WTC11 (cell line): ENCODE data around the gene M6PR. TPM values are rescaled to one million over a fixed set of nuclear protein-coding genes. Genes with fewer than 3 reads are reported as not detected.

Experiments used
- ATAC-seq: fragments of 200-7000 bp; cut with Tn5 transposase; 2 replicates; pipeline ENCODE4 v1.10.0; 2021; ENCODE audit warnings: mild to moderate bottlenecking, moderate library complexity
- CTCF ChIA-PET: fragments of 300-600 bp; sonication (Branson Sonifier 250); formaldehyde crosslinking; loops from one replicate; lab custom pipeline; 2021; ENCODE audit warnings: antibody characterized with exemption; lab: Charles Lee
- POLR2A ChIA-PET: fragments of 350-600 bp; sonication (Branson Sonifier 250); formaldehyde crosslinking; loops from one replicate; lab custom pipeline; 2021; ENCODE audit warnings: antibody characterized with exemption; lab: Charles Lee
- DNase-seq: peaks from one replicate; pipeline ENCODE4 v3.0.0; 2021; ENCODE audit warnings: low spot score
- H3K27ac Mint-ChIP-seq: 2 replicates; pipeline ENCODE4 v1.8.0; 2021; ENCODE audit warnings: mixed read lengths
- H3K27me3 Mint-ChIP-seq: 2 replicates; pipeline ENCODE4 v1.8.0; 2021; ENCODE audit warnings: low read depth, mild to moderate bottlenecking, moderate library complexity, mixed read lengths
- H3K36me3 Mint-ChIP-seq: 2 replicates; pipeline ENCODE4 v1.8.0; 2021; ENCODE audit warnings: mixed read lengths
- H3K4me1 Mint-ChIP-seq: 2 replicates; pipeline ENCODE4 v1.8.0; 2022; ENCODE audit warnings: mixed read lengths
- H3K4me3 Mint-ChIP-seq: 2 replicates; pipeline ENCODE4 v1.8.0; 2021; ENCODE audit warnings: mild to moderate bottlenecking, moderate library complexity, mixed read lengths
- H3K9me3 Mint-ChIP-seq: 2 replicates; pipeline ENCODE4 v1.8.0; 2021; ENCODE audit warnings: mixed read lengths
- ATF1 ChIP-seq: sonication (generic); formaldehyde crosslinking; IDR thresholded peaks from 2 replicates; pipeline ENCODE4 v1.8.1; 2023; ENCODE audit warnings: mild to moderate bottlenecking, moderate library complexity, missing genetic modification reagents
- ELF4 ChIP-seq: sonication (generic); formaldehyde crosslinking; IDR thresholded peaks from 2 replicates; pipeline ENCODE4 v1.8.1; 2022; ENCODE audit warnings: low read depth, mild to moderate bottlenecking, moderate library complexity, missing genetic modification reagents
- ERG ChIP-seq: fragments of 250-450 bp; sonication (Bioruptor Pico); IDR thresholded peaks from 2 replicates; pipeline ENCODE4 v1.8.0; 2021; ENCODE audit warnings: mild to moderate bottlenecking
- FOXP1 ChIP-seq: sonication (generic); formaldehyde crosslinking; IDR thresholded peaks from 2 replicates; pipeline ENCODE4 v1.8.0; 2022; ENCODE audit warnings: missing genetic modification reagents, mild to moderate bottlenecking, moderate library complexity, borderline replicate concordance
- GRHL2 ChIP-seq: fragments of 250-450 bp; sonication (Bioruptor Pico); IDR thresholded peaks from 2 replicates; pipeline ENCODE4 v1.8.0; 2022; ENCODE audit warnings: mild to moderate bottlenecking, moderate library complexity; ENCODE audit not compliant: insufficient replicate concordance, severe bottlenecking
- GTF2I ChIP-seq: fragments of 250-450 bp; sonication (Bioruptor Pico); conservative IDR thresholded peaks from 2 replicates; pipeline ENCODE4 v1.4.0; 2021; ENCODE audit warnings: mild to moderate bottlenecking
- NFYB ChIP-seq: sonication (generic); formaldehyde crosslinking; conservative IDR thresholded peaks from 2 replicates; pipeline ENCODE4 v1.8.0; 2022; ENCODE audit warnings: low read depth, missing genetic modification reagents
- NR3C1 ChIP-seq: sonication (generic); formaldehyde crosslinking; conservative IDR thresholded peaks from 2 replicates; pipeline ENCODE4 v1.8.1; 2023; ENCODE audit warnings: low read depth, mild to moderate bottlenecking, missing genetic modification reagents
- TP53 ChIP-seq: sonication (generic); formaldehyde crosslinking; IDR thresholded peaks from 2 replicates; pipeline ENCODE4 v1.8.1; 2023; ENCODE audit warnings: mild to moderate bottlenecking, missing genetic modification reagents
- ZNF121 ChIP-seq: sonication (generic); formaldehyde crosslinking; IDR thresholded peaks from 2 replicates; pipeline ENCODE4 v1.8.0; 2023; ENCODE audit warnings: missing genetic modification reagents
- ZNF232 ChIP-seq: sonication (generic); formaldehyde crosslinking; IDR thresholded peaks from 2 replicates; pipeline ENCODE4 v1.8.0; 2022; ENCODE audit warnings: mild to moderate bottlenecking, missing genetic modification reagents
- ZNF396 ChIP-seq: fragments of 250-450 bp; sonication (Bioruptor Pico); IDR thresholded peaks from 2 replicates; pipeline ENCODE4 v1.8.0; 2021; ENCODE audit warnings: mild to moderate bottlenecking, moderate library complexity, borderline replicate concordance
- ZNF671 ChIP-seq: fragments of 250-450 bp; sonication (Bioruptor Pico); IDR thresholded peaks from 2 replicates; pipeline ENCODE4 v1.8.0; 2021; ENCODE audit warnings: mild to moderate bottlenecking
- total RNA-seq: library from RNA; stranded (reverse); gene quantifications from 3 replicates; pipeline ENCODE4 v1.2.3, GENCODE V29; 2021
- TF ChIP-seq, protein P1 (sequence below): sonication (generic); formaldehyde crosslinking; IDR thresholded peaks from 2 replicates; pipeline ENCODE4 v1.8.0; 2022; ENCODE audit warnings: mild to moderate bottlenecking, missing genetic modification reagents
- TF ChIP-seq, protein P2 (sequence below): sonication (generic); formaldehyde crosslinking; IDR thresholded peaks from 2 replicates; pipeline ENCODE4 v1.8.1; 2023; ENCODE audit warnings: mild to moderate bottlenecking, missing genetic modification reagents
- TF ChIP-seq, protein P3 (sequence below): sonication (generic); formaldehyde crosslinking; IDR thresholded peaks from 2 replicates; pipeline ENCODE4 v1.8.0; 2023; ENCODE audit warnings: missing genetic modification reagents
- TF ChIP-seq, protein P4 (sequence below): sonication (generic); formaldehyde crosslinking; IDR thresholded peaks from 2 replicates; pipeline ENCODE4 v1.8.1; 2023; ENCODE audit warnings: mild to moderate bottlenecking, missing genetic modification reagents

Gene M6PR
- total RNA-seq, 1 experiment from 2014 or later, result 139 TPM

GRCh38 chr12:8951744-8952143 is 2.3 kb upstream of the M6PR start (continued):
- no peak for TF ChIP-seq ERG (CRISPR knock-in tag)
- TF ChIP-seq, protein P1, sequence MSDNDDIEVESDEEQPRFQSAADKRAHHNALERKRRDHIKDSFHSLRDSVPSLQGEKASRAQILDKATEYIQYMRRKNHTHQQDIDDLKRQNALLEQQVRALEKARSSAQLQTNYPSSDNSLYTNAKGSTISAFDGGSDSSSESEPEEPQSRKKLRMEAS (CRISPR knock-in tag), result no peak
- TF ChIP-seq NR3C1 (CRISPR knock-in tag), result no peak
- no peak for TF ChIP-seq GRHL2 (CRISPR knock-in tag)
- no peak for TF ChIP-seq TP53 (CRISPR knock-in tag)
- TF ChIP-seq ZNF671 (CRISPR knock-in tag), result no peak

GRCh38 chr12:8950702-8951478 is 1.4 kb upstream of the M6PR start:
- ATAC-seq, result no peak
- ChIA-PET CTCF (interaction anchor here (1.8 to 3.0 kb wide), 5 partner anchors 80 to 407 kb away, joined by 5 to 38 read pairs (median 10); no protein-coding TSS in a partner anchor), POLR2A (interaction anchor here (1.8 kb wide), 1 partner anchor 81 kb away, joined by 6 read pairs; no protein-coding TSS in a partner anchor)
- DNase-seq, result no peak
- H3K4me3 Mint-ChIP-seq, result peak overlapping the region; percentile 95
- peaks cover 36% of the 10 kb centered on the region for H3K36me3 Mint-ChIP-seq
- no peak overlapping the region for H3K27ac Mint-ChIP-seq
- TF ChIP-seq, protein P2, sequence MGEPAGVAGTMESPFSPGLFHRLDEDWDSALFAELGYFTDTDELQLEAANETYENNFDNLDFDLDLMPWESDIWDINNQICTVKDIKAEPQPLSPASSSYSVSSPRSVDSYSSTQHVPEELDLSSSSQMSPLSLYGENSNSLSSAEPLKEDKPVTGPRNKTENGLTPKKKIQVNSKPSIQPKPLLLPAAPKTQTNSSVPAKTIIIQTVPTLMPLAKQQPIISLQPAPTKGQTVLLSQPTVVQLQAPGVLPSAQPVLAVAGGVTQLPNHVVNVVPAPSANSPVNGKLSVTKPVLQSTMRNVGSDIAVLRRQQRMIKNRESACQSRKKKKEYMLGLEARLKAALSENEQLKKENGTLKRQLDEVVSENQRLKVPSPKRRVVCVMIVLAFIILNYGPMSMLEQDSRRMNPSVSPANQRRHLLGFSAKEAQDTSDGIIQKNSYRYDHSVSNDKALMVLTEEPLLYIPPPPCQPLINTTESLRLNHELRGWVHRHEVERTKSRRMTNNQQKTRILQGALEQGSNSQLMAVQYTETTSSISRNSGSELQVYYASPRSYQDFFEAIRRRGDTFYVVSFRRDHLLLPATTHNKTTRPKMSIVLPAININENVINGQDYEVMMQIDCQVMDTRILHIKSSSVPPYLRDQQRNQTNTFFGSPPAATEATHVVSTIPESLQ, result no peak
- 0 out of 2 replicates have a peak, but pooled peaks have one; percentile 33 for TF ChIP-seq GTF2I
- peak; percentile 36; the same call in 1 of the 2 replicates for TF ChIP-seq ZNF121 (CRISPR knock-in tag)
- no peak for TF ChIP-seq ZNF396 (CRISPR knock-in tag)
- peaks cover 24% of the 10 kb centered on the region for H3K9me3 Mint-ChIP-seq
- no peaks in the 10 kb centered on the region for H3K27me3 Mint-ChIP-seq
- peaks cover 20% of the 10 kb centered on the region for H3K4me1 Mint-ChIP-seq

- peak; percentile 3; the same call in 1 of the 2 replicates for ATAC-seq
- H3K4me1 Mint-ChIP-seq, result peaks cover 20% of the 10 kb centered on the region
Measured at GRCh38 chr12:8950221-8950527, 729 bp upstream of the M6PR start.

DNA sequence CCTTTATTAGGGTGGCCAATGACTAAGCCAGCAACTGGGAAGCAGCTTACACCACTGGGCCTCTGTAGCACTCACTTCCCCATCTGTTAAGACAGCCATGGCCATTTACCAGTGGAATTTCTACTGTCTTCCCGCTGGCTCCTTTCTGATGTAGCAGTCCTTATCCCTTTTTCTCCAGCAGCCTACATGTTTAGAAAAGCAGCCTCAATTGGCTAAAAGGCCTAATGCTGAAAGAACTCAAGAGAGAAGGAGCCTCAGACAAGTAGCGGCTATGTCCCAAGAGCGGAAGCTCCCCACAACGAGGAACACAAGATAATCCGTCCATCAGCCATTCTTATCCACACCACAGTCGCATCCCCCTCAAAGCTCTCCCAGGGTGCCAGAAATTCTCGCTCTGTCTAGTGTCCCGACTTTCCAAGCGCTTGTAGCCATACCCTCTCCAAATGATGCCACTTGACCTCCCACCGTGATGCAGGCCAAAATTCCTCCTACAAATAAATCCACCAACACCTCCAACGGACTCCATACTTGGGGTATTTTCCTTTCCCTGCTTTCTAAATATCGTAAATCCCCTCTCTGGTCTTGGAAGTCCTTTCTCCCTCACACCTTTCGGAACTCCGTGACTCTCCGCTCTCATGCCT is 624 bp downstream of the M6PR start:
- peak overlapping the region; percentile 93 for H3K27ac Mint-ChIP-seq
- peaks cover 20% of the 10 kb centered on the region for H3K4me1 Mint-ChIP-seq
- peaks cover 34% of the 10 kb centered on the region for H3K36me3 Mint-ChIP-seq
- H3K9me3 Mint-ChIP-seq, result peaks cover 14% of the 10 kb centered on the region
- no peak for ATAC-seq
- ChIA-PET POLR2A (interaction anchor here (1.2 to 2.6 kb wide), 2 partner anchors 31 to 35 kb away, joined by 5 to 16 read pairs; partner anchors contain the start of gene PHC1), CTCF (interaction anchor here (0.7 to 3.0 kb wide), 16 partner anchors 35 to 405 kb away, joined by 3 to 38 read pairs (median 6); partner anchors contain the start of gene PHC1)
- no peaks in the 10 kb centered on the region for H3K27me3 Mint-ChIP-seq
- DNase-seq, result no peak
- H3K4me3 Mint-ChIP-seq, result peak overlapping the region; percentile 95
- TF ChIP-seq, protein P3, sequence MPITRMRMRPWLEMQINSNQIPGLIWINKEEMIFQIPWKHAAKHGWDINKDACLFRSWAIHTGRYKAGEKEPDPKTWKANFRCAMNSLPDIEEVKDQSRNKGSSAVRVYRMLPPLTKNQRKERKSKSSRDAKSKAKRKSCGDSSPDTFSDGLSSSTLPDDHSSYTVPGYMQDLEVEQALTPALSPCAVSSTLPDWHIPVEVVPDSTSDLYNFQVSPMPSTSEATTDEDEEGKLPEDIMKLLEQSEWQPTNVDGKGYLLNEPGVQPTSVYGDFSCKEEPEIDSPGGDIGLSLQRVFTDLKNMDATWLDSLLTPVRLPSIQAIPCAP (CRISPR knock-in tag), result 0 out of 2 replicates have a peak, but pooled peaks have one; percentile 27
- TF ChIP-seq FOXP1 (CRISPR knock-in tag) (no peak), NR3C1 (CRISPR knock-in tag) (0 out of 2 replicates have a peak, but pooled peaks have one; percentile 77), ELF4 (CRISPR knock-in tag) (no peak)

More at GRCh38 chr12:8950221-8950527, 729 bp upstream of the M6PR start:
- H3K27ac Mint-ChIP-seq, result peak overlapping the region; percentile 93
- POLR2A ChIA-PET, result interaction anchor here (1.8 to 2.6 kb wide), 2 partner anchors 36 to 82 kb away, joined by 6 to 16 read pairs; partner anchors contain the start of gene PHC1
- no peak for TF ChIP-seq NFYB (CRISPR knock-in tag)
- TF ChIP-seq, protein P4, sequence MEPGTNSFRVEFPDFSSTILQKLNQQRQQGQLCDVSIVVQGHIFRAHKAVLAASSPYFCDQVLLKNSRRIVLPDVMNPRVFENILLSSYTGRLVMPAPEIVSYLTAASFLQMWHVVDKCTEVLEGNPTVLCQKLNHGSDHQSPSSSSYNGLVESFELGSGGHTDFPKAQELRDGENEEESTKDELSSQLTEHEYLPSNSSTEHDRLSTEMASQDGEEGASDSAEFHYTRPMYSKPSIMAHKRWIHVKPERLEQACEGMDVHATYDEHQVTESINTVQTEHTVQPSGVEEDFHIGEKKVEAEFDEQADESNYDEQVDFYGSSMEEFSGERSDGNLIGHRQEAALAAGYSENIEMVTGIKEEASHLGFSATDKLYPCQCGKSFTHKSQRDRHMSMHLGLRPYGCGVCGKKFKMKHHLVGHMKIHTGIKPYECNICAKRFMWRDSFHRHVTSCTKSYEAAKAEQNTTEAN (CRISPR knock-in tag), result no peak
- peak; percentile 3; the same call in 1 of the 2 replicates for TF ChIP-seq ZNF232 (CRISPR knock-in tag)
- TF ChIP-seq ATF1, result no peak
- TF ChIP-seq, all 79 proteins: peak for 1
- H3K4me3 Mint-ChIP-seq, result peak overlapping the region; percentile 95
- peaks cover 33% of the 10 kb centered on the region for H3K36me3 Mint-ChIP-seq
- H3K27me3 Mint-ChIP-seq, result no peaks in the 10 kb centered on the region
- no peak for DNase-seq
- CTCF ChIA-PET, result interaction anchor here (0.5 to 3.0 kb wide), 20 partner anchors 22 to 406 kb away, joined by 3 to 38 read pairs (median 5); partner anchors contain the start of gene PHC1
- H3K9me3 Mint-ChIP-seq, result peaks cover 22% of the 10 kb centered on the region
